ENCODE data around the gene FAM50A. TPM values are rescaled to one million over a fixed set of nuclear protein-coding genes. Genes with fewer than 3 reads are reported as not detected.

The FAM50A gene
- polyA plus RNA-seq, 1 donor, result 49.6 TPM

DNA sequence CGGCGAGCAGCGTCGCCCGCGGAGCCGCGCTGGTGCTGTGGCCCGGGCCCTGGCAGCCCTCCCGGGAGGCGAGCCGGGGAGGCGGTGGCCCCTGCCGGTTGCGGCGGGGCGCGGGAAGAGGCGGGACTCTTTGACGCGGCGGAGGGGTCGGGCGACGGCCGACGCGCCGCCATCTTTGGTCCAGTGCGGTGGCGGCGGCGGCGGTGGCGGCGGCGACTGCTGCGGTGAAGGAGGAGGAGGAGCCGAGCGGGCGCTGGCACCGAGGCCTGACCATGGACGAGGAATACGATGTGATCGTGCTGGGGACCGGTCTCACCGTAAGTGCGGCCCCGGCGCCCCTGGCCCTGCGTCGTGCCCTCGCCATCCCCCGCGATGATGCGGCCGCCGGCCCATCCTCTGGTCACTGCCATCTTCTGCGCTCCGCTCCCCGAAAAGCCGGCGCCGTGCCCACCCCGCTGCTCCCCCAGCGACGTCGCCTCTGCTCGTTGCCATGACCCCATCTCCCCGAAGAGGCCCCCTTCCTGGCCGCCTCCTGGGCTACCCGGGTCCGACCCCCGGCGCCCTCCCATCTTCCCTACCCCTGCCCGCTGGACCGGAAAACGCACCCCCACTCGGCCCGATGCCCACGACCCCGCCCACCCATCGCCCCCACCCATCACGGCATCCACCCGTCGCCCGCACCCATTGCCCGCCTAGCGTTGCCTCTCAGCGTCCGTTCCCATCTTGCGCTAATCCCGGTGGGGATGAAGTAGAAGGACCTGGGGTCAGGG, 6.8 kb upstream of the FAM50A start, which contains the start of gene GDI1:
TSS of gene GDI1 (plus strand) at position 172 of the 770 bp plus-strand sequence. CDS start at position 273, 101 bp downstream.
- DNase-seq, result no peak

DNA sequence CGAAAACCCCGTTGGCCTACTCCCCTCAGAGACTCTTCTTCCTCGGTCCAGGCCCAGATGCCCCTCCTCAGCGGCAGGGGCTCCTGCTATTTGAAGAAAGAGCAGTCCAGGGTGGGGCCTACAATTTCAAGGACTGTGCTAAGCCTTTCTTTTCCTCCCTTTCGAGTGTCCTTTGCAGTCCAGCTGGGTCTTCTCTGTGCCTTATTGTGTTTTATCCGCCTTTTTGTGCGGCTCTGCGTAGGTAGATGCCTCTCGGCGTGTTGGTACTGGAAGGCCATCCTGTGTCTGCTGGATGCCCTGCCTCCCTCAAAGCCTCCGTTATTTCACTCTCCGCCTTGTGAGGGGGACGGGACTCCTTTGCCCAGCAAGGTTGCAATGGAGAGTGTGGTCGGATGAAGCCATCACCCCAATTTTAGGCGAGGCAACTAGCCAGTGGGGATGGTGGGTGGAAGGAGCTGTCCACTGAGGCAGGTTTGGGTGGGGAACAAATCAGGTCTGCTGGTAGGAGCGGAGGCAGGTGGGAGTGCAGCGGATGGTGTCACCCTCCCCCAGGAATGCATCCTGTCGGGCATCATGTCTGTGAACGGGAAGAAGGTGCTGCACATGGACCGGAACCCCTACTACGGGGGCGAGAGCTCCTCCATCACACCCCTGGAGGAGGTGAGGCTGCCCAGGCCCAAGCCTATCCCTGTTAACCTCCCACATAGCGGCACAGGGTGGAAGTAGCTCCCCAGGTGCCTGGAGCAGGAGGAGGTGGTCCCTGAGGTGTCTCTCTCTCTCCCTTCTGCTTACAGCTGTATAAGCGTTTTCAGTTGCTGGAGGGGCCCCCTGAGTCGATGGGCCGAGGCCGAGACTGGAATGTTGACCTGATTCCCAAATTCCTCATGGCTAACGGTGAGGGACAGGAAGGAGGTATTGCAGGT, 5.7 kb upstream of the FAM50A start:
- no peak for DNase-seq

DNA sequence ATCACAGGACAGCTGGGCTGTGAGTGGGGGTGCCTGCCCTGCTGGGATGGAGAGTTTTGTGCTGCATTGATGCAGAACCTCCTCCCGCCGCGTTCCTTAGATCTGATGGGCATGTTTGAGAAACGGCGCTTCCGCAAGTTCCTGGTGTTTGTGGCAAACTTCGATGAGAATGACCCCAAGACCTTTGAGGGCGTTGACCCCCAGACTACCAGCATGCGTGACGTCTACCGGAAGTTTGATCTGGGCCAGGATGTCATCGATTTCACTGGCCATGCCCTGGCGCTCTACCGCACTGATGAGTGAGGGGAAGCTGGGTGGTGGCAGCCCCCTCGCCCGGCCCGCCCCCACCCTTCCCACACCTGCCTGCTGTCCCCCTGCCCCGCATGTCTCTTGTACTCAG, 4.1 kb upstream of the FAM50A start:
- DNase-seq, result no peak

DNA sequence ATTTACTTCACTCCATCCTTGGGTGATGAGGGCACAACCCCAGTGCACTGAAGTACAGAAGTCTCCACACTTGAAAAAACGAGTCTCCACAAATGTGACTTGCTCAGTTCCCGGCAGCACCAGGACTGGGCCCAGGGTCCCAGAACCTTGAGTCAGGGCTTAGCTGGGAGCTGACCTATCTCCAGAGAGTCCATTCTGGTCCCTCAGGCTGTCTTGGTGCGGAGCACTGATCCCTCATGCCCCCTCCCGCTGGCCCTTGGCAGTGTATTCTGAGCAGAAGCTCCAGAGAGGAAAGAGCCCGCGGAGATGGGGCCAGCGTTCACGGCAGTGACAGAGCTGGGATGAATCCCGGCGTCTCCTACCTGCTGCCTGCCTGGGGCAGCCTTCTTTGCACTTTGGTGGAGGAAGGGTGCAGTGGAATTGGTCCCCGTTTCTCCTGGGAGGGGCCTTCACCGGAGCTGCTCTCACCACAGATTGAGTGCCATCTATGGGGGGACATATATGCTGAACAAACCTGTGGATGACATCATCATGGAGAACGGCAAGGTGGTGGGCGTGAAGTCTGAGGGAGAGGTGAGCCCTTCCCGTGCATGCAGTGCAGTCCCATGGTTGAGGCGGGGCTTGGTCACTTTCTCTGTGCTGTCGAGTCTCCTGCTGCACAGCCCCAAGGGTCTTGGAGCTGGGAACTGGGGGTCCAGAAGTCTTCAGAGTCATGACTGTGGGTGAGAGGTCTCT, 3.2 kb upstream of the FAM50A start:
- no peak for DNase-seq

DNA sequence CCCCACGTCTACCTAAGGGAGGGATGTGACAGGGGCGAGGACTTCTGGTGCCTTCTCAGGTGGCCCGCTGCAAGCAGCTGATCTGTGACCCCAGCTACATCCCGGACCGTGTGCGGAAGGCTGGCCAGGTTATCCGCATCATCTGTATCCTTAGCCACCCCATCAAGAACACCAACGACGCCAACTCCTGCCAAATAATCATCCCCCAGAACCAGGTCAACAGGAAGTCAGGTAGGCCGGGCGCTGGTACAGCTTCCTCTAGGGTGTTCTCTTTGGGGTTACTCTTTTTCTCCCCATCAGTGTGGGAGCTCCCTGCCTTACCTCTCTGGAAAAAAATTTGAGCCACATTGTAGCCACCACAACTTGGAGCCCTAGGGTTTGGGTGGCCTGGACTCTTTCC, 2.4 kb upstream of the FAM50A start:
- no peak for DNase-seq

DNA sequence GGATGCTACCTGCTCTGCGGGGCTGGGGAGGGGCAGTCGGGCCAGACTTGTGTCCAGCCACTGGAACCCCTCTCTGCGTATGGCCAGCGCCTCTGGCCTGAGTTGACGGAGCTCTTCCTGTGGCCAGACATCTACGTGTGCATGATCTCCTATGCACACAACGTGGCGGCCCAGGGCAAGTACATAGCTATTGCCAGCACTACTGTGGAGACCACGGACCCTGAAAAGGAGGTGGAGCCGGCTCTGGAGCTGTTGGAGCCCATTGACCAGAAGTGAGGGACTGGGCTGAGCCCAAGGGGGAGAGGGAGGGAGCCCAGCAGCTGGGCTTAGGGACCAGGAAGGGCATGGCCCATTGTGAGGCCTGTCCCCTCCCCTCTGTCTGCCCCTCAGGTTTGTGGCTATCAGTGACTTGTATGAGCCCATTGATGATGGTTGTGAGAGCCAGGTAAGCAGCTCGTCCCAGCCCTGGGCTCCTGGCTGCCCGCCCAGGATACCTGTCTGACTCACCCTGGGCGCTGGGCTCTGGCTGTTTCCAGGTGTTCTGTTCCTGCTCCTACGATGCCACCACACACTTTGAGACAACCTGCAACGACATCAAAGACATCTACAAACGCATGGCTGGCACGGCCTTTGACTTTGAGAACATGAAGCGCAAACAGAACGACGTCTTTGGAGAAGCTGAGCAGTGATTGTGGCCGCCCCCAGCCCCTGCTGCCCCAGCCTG, 1.8 kb upstream of the FAM50A start:
- no peak for DNase-seq

DNA sequence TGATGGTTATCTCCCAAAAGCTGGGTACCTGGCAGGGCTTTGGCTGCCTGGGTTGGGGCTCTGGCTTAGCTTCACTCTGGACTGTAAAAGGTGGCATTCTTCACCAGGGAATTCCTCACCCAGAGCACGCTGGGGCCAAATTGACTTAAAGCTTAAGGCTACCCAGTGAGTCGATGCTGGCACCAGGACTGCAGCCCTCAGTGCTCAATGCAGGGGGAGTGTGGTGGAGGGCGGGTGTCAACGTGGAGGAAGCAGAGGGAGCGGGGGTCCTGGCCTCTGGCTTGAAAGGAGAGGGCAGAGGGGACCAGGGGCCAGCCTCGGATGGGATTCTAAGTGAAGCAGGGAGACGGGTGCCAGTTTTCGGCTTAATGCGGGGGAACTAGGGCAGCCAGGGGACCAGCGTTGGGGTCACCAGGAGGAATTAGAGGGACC, 446 bp upstream of the FAM50A start:
- no peak for DNase-seq

DNA sequence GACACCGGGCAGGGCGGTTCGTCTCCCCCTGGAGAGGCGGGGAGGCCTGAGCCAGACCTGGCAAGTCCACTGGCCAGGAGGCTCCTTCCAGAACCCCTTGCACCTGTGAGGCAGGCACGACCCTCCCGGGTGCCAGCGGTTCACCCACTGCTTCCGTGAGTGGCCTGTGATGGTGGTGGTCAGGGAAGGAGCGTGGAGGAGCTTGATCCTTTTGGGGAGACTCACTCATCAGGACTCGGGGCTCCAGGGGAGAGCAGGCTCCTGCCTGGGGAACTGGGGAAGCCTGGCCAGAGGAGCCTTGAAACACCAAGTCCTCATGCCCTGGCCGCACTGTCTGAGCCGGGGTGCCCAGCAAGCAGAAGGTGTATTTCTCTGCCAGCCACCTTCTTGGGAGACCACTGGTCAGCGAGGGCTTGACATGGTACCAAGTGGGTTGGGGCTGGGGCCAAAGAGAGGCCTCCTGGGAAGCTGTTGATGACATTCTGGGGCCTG, 860 bp downstream of the FAM50A start:
- no peak for DNase-seq

DNA sequence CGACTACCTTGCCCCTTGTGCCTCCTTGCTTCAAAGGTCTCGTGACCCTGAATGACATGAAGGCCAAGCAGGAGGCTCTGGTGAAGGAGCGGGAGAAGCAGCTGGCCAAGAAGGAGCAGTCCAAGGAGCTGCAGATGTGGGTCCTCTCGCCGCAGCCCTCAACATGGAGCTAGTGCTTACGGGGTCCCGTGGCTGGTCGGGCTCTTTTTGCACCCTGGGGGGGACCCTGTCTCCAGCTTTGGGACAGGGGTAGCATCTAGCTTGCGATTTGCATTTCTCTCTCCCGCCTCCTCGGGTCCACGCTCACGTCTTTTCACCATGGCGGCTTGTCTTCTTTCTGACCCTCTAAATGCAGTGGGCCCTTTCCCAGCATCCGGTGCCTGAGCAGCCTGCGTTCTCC, 1.8 kb downstream of the FAM50A start:
- no peak for DNase-seq

DNA sequence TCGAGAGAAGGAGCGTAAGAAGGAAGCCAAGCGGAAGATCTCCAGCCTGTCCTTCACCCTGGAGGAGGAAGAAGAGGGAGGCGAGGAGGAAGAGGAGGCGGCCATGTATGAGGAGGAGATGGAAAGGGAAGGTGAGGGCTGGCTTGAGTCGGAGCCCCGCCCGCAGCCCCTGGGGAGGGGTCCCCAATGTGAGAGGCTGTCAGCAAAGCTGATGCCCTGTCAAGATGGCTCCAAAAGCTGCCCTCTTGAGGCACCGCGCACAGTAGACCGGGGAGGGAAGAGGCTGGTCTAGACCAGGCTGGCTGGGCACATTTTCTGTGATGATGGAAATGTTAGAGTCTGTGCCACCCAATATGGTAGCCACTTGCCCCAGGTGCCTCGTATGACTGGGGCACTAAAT, 2.5 kb downstream of the FAM50A start:
- DNase-seq, result no peak

DNA sequence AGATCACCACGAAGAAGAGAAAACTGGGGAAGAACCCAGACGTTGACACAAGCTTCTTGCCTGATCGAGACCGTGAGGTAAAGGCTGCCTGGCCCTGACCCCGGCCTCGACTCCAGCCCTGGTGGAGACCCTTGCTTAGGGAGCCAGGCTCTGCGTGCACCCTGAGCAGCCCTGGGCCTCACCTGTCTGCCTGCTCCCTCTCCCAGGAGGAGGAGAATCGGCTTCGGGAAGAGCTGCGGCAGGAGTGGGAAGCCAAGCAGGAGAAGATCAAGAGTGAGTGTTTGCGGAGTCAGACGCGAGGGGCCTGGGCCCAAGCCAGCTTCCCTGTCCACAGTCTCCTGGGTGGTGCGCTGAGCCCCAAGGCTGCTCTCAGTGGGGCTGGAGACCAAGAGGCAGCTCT, 4.5 kb downstream of the FAM50A start:
- no peak for DNase-seq

DNA sequence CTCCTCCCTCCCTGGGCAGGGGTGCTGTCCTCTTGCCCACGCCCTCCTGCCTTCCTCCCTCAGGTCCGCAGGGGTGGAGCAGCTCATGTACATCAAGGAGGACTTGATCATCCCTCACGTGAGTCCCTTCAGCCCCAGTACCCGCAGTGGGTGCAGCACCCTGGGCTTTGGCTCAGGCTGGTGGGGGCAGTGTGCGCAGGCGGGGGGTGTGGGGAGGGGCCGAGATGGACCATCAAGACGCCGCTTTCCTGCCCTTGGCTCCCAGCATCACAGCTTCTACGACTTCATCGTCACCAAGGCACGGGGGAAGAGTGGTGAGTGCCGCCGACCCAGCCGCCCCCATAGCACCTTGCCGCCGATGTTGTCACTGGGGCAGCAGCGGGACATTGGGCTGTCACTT, 5.7 kb downstream of the FAM50A start:
- DNase-seq, result no peak

DNA sequence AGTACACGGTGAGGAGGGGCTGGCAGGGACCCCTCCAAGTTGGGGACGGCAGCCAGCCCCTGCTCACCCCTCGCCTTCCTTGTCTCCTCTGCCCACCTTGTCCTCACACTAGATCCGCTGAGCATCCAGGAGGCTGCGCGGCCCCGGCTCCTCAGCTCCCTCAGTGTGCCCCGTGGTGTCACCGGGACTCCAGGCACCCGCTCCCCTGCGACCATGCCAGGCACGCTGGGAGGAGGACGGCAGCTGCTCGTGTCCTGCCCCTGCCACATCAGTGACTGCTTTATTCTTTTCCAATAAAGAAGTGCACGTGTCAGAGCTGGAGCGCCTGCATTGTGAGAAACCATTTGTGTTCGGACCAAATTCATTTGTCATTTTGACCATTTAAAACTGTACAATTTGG, 6.4 kb downstream of the FAM50A start:
- no peak for DNase-seq

DNA sequence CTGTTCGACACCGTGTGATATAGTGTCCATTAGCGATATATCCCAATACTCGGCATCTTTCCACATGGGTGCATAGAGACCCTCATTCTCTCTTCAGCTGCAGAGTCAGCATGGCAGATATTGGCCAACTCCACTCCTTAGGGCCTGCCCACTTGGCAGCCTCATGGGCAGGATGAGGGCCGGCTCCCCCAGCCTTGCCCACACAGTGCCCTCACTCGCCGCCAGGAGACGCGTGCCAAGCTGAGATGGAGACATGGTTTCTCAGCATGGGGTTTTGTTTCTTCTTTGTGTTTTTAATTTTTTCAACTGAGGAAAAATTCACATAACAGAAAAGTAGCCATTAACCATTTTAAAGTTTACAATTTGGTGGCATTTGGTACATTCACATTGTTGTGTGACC, 8.9 kb downstream of the FAM50A start:
- no peak for DNase-seq

DNA sequence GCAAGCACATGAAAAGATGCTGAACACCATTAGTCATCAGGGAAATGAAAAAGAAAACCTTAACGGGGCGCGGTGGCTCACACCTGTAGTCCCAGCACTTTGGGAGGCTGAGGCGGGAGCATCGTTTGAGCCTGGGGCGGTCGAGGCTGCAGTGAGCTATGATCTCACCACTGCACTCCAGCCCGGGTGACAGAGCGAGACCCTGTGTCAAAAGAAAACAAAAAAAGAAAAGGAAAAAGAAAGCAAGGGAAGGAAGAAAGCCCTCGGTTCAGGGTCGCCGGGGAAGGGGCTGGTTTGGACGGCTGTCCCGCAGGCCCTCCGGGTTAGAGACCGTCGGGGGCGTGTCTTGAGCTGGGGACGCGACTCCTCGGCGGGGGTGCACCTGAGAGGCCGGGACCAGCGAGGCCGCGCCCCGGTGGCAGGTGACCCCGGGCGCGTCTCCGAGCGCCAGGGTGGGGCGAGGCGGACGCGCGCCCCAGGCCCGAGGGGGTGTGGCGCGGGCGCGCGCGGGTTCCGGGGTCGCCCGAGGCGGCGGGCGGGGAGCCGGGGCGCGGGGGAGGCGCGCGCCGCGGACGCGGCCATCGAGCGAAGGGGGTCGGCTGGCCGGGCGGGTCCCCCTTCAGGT, 13.7 kb downstream of the FAM50A start:
- DNase-seq, result no peak

DNA sequence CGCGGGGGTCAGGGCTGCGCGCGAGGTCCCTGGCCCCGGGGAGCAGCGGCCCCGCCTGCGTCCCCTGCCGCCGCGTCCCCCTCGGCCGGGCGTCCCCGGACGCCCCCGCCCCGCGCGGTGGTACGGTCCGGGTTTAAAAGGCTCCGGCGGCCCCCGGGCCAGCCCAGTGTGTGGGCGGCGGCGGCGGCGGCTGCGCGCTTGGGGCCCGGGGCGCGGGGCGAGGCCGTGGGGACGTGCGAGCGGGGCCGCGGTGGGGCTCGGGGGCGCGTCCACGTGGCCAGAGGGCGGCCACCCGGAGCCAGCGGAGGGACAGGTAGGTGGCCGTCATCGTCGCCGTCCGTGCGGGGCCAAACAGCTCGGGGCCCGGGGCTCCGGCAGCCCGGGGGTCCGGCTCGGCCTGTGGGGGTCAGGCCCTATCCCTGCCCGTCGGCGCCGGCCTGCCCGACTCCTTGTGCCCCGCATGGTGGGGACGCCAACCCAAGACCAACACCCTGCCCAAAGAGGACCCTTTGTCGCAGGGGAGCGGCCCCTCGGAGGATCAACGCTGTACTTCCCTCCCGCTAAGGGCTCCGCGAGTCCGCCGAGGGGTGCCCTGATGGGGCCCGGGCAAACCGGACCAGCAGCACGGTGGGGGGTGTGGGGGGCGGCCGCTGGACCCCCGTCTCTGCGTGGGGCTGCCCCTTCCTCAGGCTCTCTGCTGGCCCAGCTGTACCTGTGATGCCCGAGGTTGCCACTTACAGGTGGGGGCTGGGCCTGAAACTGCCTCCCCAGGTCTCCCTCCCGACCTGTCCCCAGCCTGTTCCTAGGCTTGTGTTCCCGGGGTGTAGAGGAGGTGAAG, 14.4 kb downstream of the FAM50A start, which contains the start of gene PLXNA3:
TSS of gene PLXNA3 (plus strand) at position 166 of the 838 bp plus-strand sequence. CDS start 1,903 bp downstream, outside the sequence.
- DNase-seq, result no peak

DNA sequence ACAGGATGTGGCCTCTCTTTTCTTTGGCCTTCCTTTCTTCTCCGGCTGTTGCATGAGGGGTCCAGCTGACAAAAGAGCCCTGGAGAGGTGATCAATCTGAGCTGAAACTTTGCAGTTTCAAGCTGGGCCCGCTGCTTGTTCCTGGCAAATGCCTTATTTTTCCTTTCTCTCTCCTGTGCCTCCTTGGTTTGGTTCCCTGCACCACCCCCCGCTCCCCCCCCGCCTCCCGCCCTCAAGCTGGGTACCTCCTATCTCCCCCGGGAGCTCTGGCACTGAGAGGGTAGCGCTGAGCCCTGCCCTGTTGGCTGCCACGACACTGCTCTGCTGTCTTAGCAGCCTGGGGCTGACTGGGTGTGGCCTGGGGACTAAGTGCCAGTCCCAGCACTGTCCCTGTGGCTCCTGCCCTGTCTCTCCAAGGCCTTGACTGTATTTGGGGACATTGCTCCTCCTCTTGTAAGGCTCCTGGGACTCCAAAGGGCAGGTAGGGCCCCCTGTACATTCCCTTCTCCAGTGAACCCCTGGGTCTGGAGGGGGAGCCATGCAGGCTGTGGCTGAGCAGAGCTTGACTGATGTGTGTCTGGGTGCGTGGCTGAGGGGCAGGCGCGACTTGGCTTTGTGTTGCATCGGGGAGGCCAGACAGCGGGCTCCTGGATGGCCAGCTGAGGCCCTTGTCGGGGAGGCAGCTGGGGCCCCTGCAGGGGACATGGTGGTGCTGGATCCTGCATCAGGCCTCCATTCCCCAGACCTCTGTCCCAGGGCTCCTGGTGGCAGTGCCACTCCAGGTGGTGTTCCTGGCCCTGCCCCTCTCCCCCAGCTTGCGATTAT, 15.2 kb downstream of the FAM50A start:
- no peak for DNase-seq

DNA sequence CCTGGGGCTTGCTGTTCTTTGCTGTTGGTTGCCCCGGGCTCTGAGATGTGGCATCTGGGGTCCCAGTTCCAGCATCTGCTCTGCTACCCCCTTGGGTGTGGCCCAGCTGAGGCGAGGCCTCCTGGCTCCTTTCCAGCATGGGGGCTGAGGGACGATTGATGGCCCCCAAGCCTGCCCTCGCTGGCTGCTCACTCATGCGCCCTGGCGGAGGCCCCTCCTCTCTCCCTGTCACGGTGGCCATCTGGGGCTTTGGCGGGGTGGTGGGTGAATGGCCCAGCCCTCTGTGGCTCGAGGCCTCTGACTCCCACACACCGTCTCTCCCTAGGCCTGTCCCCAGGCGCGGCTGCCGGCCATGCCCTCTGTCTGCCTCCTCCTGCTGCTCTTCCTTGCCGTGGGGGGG, 15.9 kb downstream of the FAM50A start:
- no peak for DNase-seq

DNA sequence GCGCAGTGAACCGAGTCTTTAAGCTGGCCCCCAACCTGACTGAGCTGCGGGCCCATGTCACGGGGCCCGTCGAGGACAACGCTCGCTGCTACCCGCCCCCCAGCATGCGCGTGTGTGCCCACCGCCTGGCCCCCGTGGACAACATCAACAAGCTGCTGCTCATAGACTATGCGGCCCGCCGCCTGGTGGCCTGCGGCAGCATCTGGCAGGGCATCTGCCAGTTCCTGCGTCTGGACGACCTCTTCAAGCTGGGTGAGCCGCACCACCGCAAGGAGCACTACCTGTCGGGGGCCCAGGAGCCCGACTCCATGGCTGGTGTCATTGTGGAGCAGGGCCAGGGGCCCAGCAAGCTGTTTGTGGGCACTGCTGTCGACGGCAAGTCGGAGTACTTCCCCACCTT, 16.4 kb downstream of the FAM50A start:
- no peak for DNase-seq
